Smooth muscle cell (in vitro differentiated cells): ENCODE measurements around the gene ZNF341. TPM values are rescaled to one million over a fixed set of nuclear protein-coding genes. Genes with fewer than 3 reads are reported as not detected.

Source experiments
- DNase-seq: peaks from one replicate; lab custom pipeline; 2025; ENCODE audit not compliant: unreplicated experiment; lab: John Stamatoyannopoulos, UW
- H2AFZ ChIP-seq: fragments of 200-600 bp; sonication (generic); 2 replicates; pipeline ENCODE4 v1.6.0; 2016; ENCODE audit warnings: antibody characterized with exemption, low read depth, mild to moderate bottlenecking
- H3F3A ChIP-seq: fragments of 200-600 bp; sonication (generic); 2 replicates; pipeline ENCODE4 v1.6.0; 2017; ENCODE audit warnings: antibody characterized with exemption, low read depth
- H3K27ac ChIP-seq: fragments of 200-600 bp; sonication (generic); 2 replicates; pipeline ENCODE4 v1.5.1; 2016; ENCODE audit warnings: low read depth, mild to moderate bottlenecking
- H3K27me3 ChIP-seq: fragments of 200-600 bp; sonication (generic); 2 replicates; pipeline ENCODE4 v1.6.1; 2016; ENCODE audit warnings: low read depth, mild to moderate bottlenecking
- H3K36me3 ChIP-seq: fragments of 200-600 bp; sonication (generic); 2 replicates; pipeline ENCODE4 v1.5.1; 2016; ENCODE audit warnings: low read depth
- H3K4me1 ChIP-seq: fragments of 200-600 bp; sonication (generic); 2 replicates; pipeline ENCODE4 v1.5.1; 2016; ENCODE audit warnings: low read depth
- H3K4me2 ChIP-seq: fragments of 200-600 bp; sonication (generic); 2 replicates; pipeline ENCODE4 v1.6.0; 2016; ENCODE audit warnings: mild to moderate bottlenecking
- H3K4me3 ChIP-seq: fragments of 200-600 bp; sonication (generic); 2 replicates; pipeline ENCODE4 v1.5.1; 2016; ENCODE audit warnings: mild to moderate bottlenecking
- H3K79me2 ChIP-seq: fragments of 200-600 bp; sonication (generic); 2 replicates; pipeline ENCODE4 v1.6.0; 2016; ENCODE audit warnings: low read depth, mild to moderate bottlenecking
- H3K9ac ChIP-seq: fragments of 200-600 bp; sonication (generic); 2 replicates; pipeline ENCODE4 v1.6.0; 2016; ENCODE audit warnings: low read depth
- H3K9me3 ChIP-seq: fragments of 200-600 bp; sonication (generic); replicated peaks from 2 replicates; pipeline ENCODE4 v1.5.1; 2016; ENCODE audit warnings: low read depth
- H4K20me1 ChIP-seq: fragments of 200-600 bp; sonication (generic); 2 replicates; pipeline ENCODE4 v1.6.0; 2016; ENCODE audit warnings: low read depth
- CTCF ChIP-seq: fragments of 200-600 bp; sonication (generic); IDR thresholded peaks from 2 replicates; pipeline ENCODE4 v1.5.1; 2017; ENCODE audit warnings: borderline replicate concordance, mild to moderate bottlenecking, antibody characterized with exemption; ENCODE audit not compliant: insufficient read depth, poor library complexity, severe bottlenecking
- WGBS: methylation state at CpG from one replicate; pipeline ENCODE4 v1.1.7; 2016; ENCODE audit warnings: low lambda C conversion rate; 5-methylcytosine and 5-hydroxymethylcytosine counted together
- polyA plus RNA-seq: library from polyadenylated mRNA; unstranded; fragments of >200 nt; fragmentation: Nextera tagmentation; extraction: Ambion mirVana; gene quantifications from 2 replicates; pipeline ENCODE4 v1.2.1, GENCODE V29; 2016
- total RNA-seq: library from RNA; depleted of rRNA; stranded (reverse); fragments of >200 nt; gene quantifications from 2 replicates; pipeline ENCODE4 v1.2.3, GENCODE V29; 2014

Gene ZNF341
- total and polyA plus RNA-seq, 2 experiments from 2014 or later = 1.2 to 2.0 TPM

- no peaks in the 10 kb centered on the region for H4K20me1 ChIP-seq
- 94% methylated on average over 3 of the region's 3 CpGs for WGBS
- H3K27ac ChIP-seq = peak overlapping the region; percentile 65
- no peak overlapping the region for H2AFZ ChIP-seq
- H3K27me3 ChIP-seq = no peaks in the 10 kb centered on the region
- peaks cover 27% of the 10 kb centered on the region for H3F3A ChIP-seq
- H3K9me3 ChIP-seq = no peaks in the 10 kb centered on the region
- H3K4me3 ChIP-seq = no peak overlapping the region
- peak overlapping the region; percentile 8 for H3K9ac ChIP-seq
- peaks cover 3% of the 10 kb centered on the region for H3K4me1 ChIP-seq
- DNase-seq = no peak
- no peaks in the 10 kb centered on the region for H3K36me3 ChIP-seq
- H3K79me2 ChIP-seq = peaks cover 8% of the 10 kb centered on the region
- no peak for TF ChIP-seq CTCF
- H3K4me2 ChIP-seq = no peak overlapping the region
Observed at GRCh38 chr20:33687993-33688937, 43.5 kb upstream of the ZNF341 start.

- DNase-seq = no peak
- no peak for TF ChIP-seq CTCF
- Histone ChIP-seq H3K27ac (no peak overlapping the region), H3F3A (peaks cover 27% of the 10 kb centered on the region), H3K9ac (no peak overlapping the region), H3K9me3 (no peaks in the 10 kb centered on the region), H3K4me1 (peaks cover 8% of the 10 kb centered on the region), H3K27me3 (no peaks in the 10 kb centered on the region), H3K36me3 (no peaks in the 10 kb centered on the region), H3K79me2 (peaks cover 8% of the 10 kb centered on the region), H4K20me1 (no peaks in the 10 kb centered on the region), H3K4me3 (no peak overlapping the region), H2AFZ (no peak overlapping the region), H3K4me2 (no peak overlapping the region)
- WGBS = 78% methylated on average over 3 of the region's 3 CpGs
Observed at GRCh38 chr20:33688938-33689424, 42.8 kb upstream of the ZNF341 start.

- H3F3A ChIP-seq = peaks cover 27% of the 10 kb centered on the region
- H3K27ac ChIP-seq = peak overlapping the region; percentile 30
- WGBS = 97% methylated on average over 1 of the region's 1 CpG
- no peak for DNase-seq
- TF ChIP-seq CTCF = no peak
- peak overlapping the region; percentile 17 for H3K4me2 ChIP-seq
- H3K9me3 ChIP-seq = no peaks in the 10 kb centered on the region
- no peaks in the 10 kb centered on the region for H3K36me3 ChIP-seq
- H3K4me1 ChIP-seq = peaks cover 12% of the 10 kb centered on the region
- no peak overlapping the region for H3K9ac ChIP-seq
- H2AFZ ChIP-seq = no peak overlapping the region
- no peak overlapping the region for H3K4me3 ChIP-seq
- H3K79me2 ChIP-seq = peaks cover 4% of the 10 kb centered on the region
- H4K20me1 ChIP-seq = no peaks in the 10 kb centered on the region
- no peaks in the 10 kb centered on the region for H3K27me3 ChIP-seq
Observed at GRCh38 chr20:33689493-33689892, 42.3 kb upstream of the ZNF341 start.
